Measurements from ENCODE around the gene TGM6. TPM values are rescaled to one million over a fixed set of nuclear protein-coding genes. Genes with fewer than 3 reads are reported as not detected.

TGM6 gene
- not detected for total RNA-seq

DNA sequence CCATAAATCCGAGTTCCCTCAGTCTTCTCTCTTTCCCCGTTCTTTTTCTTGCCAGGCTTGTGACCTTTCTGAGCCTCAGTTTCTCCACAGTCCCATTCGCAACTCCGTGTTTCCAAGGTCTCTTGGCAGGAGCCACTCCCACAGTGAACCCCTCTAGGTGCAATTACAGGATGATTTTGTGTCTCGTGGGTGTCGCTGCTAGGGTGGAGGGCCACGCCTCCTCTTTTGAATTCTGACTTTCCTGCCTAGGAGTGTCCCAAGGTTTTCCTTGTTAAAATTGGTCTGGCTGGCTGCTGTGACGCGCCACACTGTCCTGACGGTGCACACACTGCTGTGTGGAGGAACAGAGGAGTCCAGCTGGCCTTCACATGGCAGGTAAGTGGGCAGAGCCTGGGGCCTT lies at the start of gene TGM6:
TGM6 (plus strand) TSS at position 301 of the 400 bp plus-strand sequence; CDS start at position 369, 68 bp downstream.
- ATAC-seq (ENCODE audit: insufficient number of reproducible peaks, low FRiP score, low read depth) = no peak
- no peaks in the 10 kb centered on the region for H3K9me3 ChIP-seq
- no peak for DNase-seq (ENCODE audit: low spot score)
- H3K27ac ChIP-seq = no peak within 1 kb of the TSS
- no peaks in the 10 kb centered on the region for H3K27me3 ChIP-seq (replicated peaks; ENCODE audit: insufficient read depth)
- H3K4me3 ChIP-seq = no peak within 1 kb of the TSS
- H3K4me1 ChIP-seq (ENCODE audit: control insufficient read depth in 1 of 2, low read depth in 2 of 2) = no peaks in the 10 kb centered on the region
- no peaks in the 10 kb centered on the region for H3K36me3 ChIP-seq
- TF ChIP-seq, protein P1, sequence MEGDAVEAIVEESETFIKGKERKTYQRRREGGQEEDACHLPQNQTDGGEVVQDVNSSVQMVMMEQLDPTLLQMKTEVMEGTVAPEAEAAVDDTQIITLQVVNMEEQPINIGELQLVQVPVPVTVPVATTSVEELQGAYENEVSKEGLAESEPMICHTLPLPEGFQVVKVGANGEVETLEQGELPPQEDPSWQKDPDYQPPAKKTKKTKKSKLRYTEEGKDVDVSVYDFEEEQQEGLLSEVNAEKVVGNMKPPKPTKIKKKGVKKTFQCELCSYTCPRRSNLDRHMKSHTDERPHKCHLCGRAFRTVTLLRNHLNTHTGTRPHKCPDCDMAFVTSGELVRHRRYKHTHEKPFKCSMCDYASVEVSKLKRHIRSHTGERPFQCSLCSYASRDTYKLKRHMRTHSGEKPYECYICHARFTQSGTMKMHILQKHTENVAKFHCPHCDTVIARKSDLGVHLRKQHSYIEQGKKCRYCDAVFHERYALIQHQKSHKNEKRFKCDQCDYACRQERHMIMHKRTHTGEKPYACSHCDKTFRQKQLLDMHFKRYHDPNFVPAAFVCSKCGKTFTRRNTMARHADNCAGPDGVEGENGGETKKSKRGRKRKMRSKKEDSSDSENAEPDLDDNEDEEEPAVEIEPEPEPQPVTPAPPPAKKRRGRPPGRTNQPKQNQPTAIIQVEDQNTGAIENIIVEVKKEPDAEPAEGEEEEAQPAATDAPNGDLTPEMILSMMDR (IDR thresholded peaks at IDR 0.05) = no peak

DNA sequence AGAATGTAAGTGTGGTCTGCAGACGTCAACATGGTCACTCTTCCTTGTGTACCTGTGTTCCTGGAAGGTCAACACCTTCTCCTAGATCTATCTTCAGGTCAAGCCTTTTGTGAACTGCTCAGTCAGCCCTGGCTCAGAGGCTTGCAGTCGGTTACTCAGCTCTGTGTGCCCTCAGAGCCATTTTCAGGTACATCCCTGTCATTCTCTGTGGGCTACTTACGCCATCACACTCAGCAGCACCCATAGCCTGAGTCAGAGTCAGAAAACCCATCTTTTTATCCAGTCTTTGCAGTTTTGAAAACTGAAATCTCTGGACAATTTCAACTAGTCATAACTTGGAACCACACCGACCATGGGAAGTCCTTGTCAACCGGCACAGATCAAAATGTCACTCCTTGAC lies 49.6 kb upstream of the TGM6 start:
- ATAC-seq (ENCODE audit: insufficient number of reproducible peaks, low FRiP score, low read depth) (no peak), DNase-seq (ENCODE audit: low spot score) (no peak)
- TF ChIP-seq, protein P1 (IDR thresholded peaks at IDR 0.05) = no peak
- H3K27ac ChIP-seq = no peak overlapping the region
- no peaks in the 10 kb centered on the region for H3K9me3 ChIP-seq
- no peaks in the 10 kb centered on the region for H3K27me3 ChIP-seq (replicated peaks; ENCODE audit: insufficient read depth)
- no peak overlapping the region for H3K4me3 ChIP-seq
- H3K4me1 ChIP-seq (ENCODE audit: control insufficient read depth in 1 of 2, low read depth in 2 of 2) = no peaks in the 10 kb centered on the region
- no peaks in the 10 kb centered on the region for H3K36me3 ChIP-seq

DNA sequence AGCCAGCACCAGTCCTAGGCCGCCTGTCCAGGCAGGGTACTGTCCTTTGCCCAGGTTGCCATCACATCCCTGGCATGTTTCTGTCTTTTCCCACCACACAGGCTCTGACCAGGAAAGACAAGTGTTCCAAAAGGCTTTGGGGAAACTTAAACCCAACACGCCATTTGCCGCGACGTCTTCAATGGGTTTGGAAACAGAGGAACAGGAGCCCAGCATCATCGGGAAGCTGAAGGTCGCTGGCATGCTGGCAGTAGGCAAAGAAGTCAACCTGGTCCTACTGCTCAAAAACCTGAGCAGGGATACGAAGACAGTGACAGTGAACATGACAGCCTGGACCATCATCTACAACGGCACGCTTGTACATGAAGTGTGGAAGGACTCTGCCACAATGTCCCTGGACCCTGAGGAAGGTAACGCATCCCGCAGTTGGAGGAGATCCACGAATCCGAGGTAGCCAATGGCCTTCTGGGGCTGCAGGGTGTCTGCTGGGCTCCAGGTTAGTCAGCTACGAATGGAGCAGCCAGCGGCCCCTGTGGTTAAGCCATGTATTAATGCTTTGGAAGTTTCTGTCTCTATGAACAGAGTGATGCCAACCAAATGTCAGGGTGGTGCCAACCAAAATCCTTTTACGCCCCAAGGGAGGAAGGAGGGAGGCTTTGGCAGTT lies 48.7 kb upstream of the TGM6 start:
- Histone ChIP-seq H3K36me3 (no peaks in the 10 kb centered on the region), H3K27ac (no peak overlapping the region), H3K27me3 (replicated peaks; ENCODE audit: insufficient read depth) (no peaks in the 10 kb centered on the region), H3K4me3 (no peak overlapping the region), H3K4me1 (ENCODE audit: control insufficient read depth in 1 of 2, low read depth in 2 of 2) (no peaks in the 10 kb centered on the region), H3K9me3 (no peaks in the 10 kb centered on the region)
- ATAC-seq (ENCODE audit: insufficient number of reproducible peaks, low FRiP score, low read depth) (no peak), DNase-seq (ENCODE audit: low spot score) (no peak)
- TF ChIP-seq, protein P1 (IDR thresholded peaks at IDR 0.05) = no peak

DNA sequence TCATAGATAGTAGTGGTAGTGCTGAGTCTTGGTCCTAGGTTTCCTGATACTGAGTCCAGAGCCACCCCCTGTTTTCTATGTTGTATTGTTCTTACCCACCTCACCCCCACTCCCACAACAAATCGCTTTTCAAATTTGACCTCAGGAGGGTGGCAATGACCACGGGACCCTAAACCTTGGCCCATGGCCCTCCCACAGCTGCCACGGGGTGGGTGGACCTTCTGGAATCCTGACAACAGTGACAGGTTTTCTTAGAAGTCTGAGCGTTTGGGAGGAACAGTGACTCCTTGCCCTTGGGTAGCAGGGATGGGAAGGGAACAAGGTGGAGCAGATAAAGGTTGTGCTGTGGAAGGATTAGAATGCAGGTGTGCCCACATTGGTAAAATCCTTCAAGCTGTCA lies 48.0 kb upstream of the TGM6 start:
- DNase-seq (ENCODE audit: low spot score) = no peak
- no peaks in the 10 kb centered on the region for H3K36me3 ChIP-seq
- TF ChIP-seq, protein P1 (IDR thresholded peaks at IDR 0.05) = no peak

DNA sequence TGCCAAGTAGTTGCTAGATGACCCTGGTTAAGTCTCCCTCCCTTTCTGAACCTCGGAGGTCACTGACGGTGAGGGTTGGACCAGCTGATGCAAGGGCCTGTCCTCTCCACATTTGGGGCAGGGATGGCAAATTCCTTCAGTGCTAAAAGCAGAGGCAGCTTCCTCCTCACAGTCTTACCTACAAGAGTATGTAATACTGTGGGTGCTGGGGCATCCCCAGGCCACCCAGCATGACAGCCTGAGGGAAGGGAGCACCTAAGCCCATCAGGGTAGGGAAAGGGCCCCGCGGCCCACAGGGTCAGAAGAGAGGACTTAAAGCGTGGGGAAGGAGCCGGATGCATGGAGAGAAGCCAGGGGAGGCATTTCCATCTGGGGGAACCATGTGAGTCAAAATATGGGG lies 46.9 kb upstream of the TGM6 start:
- no peak overlapping the region for H3K27ac ChIP-seq
- TF ChIP-seq, protein P1 (IDR thresholded peaks at IDR 0.05) = no peak
- no peak for DNase-seq (ENCODE audit: low spot score)
- no peaks in the 10 kb centered on the region for H3K4me1 ChIP-seq (ENCODE audit: control insufficient read depth in 1 of 2, low read depth in 2 of 2)
- H3K9me3 ChIP-seq = no peaks in the 10 kb centered on the region
- no peaks in the 10 kb centered on the region for H3K36me3 ChIP-seq
- no peaks in the 10 kb centered on the region for H3K27me3 ChIP-seq (replicated peaks; ENCODE audit: insufficient read depth)
- ATAC-seq (ENCODE audit: insufficient number of reproducible peaks, low FRiP score, low read depth) = no peak
- H3K4me3 ChIP-seq = no peak overlapping the region

More for the DNA sequence above, 48.0 kb upstream of the TGM6 start:
- H3K27ac ChIP-seq = no peak overlapping the region
- no peaks in the 10 kb centered on the region for H3K27me3 ChIP-seq (replicated peaks; ENCODE audit: insufficient read depth)
- ATAC-seq (ENCODE audit: insufficient number of reproducible peaks, low FRiP score, low read depth) = no peak
- no peaks in the 10 kb centered on the region for H3K9me3 ChIP-seq
- H3K4me3 ChIP-seq = no peak overlapping the region
- no peaks in the 10 kb centered on the region for H3K4me1 ChIP-seq (ENCODE audit: control insufficient read depth in 1 of 2, low read depth in 2 of 2)
